SK-N-SH treated with all-trans-retinoic acid at 6 μM for 48 hours (cell line): Measurements from ENCODE around the gene PYDC2.

Source experiments
- ATAC-seq: fragments of 200-7000 bp; cut with Tn5 transposase; 3 replicates; pipeline ENCODE4 v1.9.1; 2020; ENCODE audit warnings: mild to moderate bottlenecking, moderate library complexity
- ARNTL ChIP-seq: fragments of 450-650 bp; formaldehyde crosslinking; IDR thresholded peaks from 2 replicates; pipeline ENCODE4 v1.5.0; 2020; ENCODE audit warnings: low read depth, mild to moderate bottlenecking, moderate library complexity, borderline replicate concordance
- BACH2 ChIP-seq: fragments of 250-450 bp; sonication (Bioruptor Pico); IDR thresholded peaks from 2 replicates; pipeline ENCODE4 v1.9.0; 2021; ENCODE audit warnings: mild to moderate bottlenecking, borderline replicate concordance
- CREB5 ChIP-seq: fragments of 250-450 bp; sonication (Bioruptor Pico); IDR thresholded peaks from 2 replicates; pipeline ENCODE4 v1.5.1; 2020; ENCODE audit warnings: low read depth, mild to moderate bottlenecking, moderate library complexity
- CSDC2 ChIP-seq: fragments of 250-450 bp; sonication (Bioruptor Pico); IDR thresholded peaks from 2 replicates; pipeline ENCODE4 v1.5.0; 2020; ENCODE audit warnings: mild to moderate bottlenecking, moderate library complexity
- CSRNP3 ChIP-seq: fragments of 250-450 bp; sonication (Bioruptor Pico); IDR thresholded peaks from 2 replicates; pipeline ENCODE4 v1.5.1; 2021; ENCODE audit warnings: mild to moderate bottlenecking, moderate library complexity
- ESRRG ChIP-seq: fragments of 250-450 bp; sonication (Bioruptor Pico); IDR thresholded peaks from 2 replicates; pipeline ENCODE4 v1.6.1; 2021; ENCODE audit warnings: mild to moderate bottlenecking
- GLIS3 ChIP-seq: fragments of 250-450 bp; sonication (Bioruptor Pico); IDR thresholded peaks from 2 replicates; pipeline ENCODE4 v1.5.0; 2020; ENCODE audit warnings: mild to moderate bottlenecking, moderate library complexity
- ISL1 ChIP-seq: fragments of 250-450 bp; sonication (Bioruptor Pico); IDR thresholded peaks from 2 replicates; pipeline ENCODE4 v2.1.2; 2022; ENCODE audit warnings: mild to moderate bottlenecking, moderate library complexity
- OSR1 ChIP-seq: fragments of 250-450 bp; sonication (Bioruptor Pico); IDR thresholded peaks from 2 replicates; pipeline ENCODE4 v1.8.0; 2022; ENCODE audit warnings: moderate library complexity, mild to moderate bottlenecking, inconsistent platforms
- PATZ1 ChIP-seq: fragments of 250-450 bp; sonication (Bioruptor Pico); IDR thresholded peaks from 2 replicates; pipeline ENCODE4 v1.8.0; 2020; ENCODE audit warnings: mild to moderate bottlenecking, moderate library complexity, borderline replicate concordance
- PPARA ChIP-seq: fragments of 250-450 bp; sonication (Bioruptor Pico); IDR thresholded peaks from 2 replicates; pipeline ENCODE4 v1.5.0; 2020; ENCODE audit warnings: mild to moderate bottlenecking, borderline replicate concordance
- RARB ChIP-seq: fragments of 250-450 bp; sonication (Bioruptor Pico); IDR thresholded peaks from 2 replicates; pipeline ENCODE4 v1.8.0; 2021; ENCODE audit warnings: mild to moderate bottlenecking, moderate library complexity
- TCF4 ChIP-seq: fragments of 250-450 bp; sonication (Bioruptor Pico); IDR thresholded peaks from 2 replicates; pipeline ENCODE4 v1.8.0; 2021; ENCODE audit warnings: mild to moderate bottlenecking, moderate library complexity, borderline replicate concordance
- TOX ChIP-seq: fragments of 250-450 bp; sonication (Bioruptor Pico); IDR thresholded peaks from 2 replicates; pipeline ENCODE4 v1.8.0; 2021; ENCODE audit warnings: mild to moderate bottlenecking, moderate library complexity, borderline replicate concordance
- TSHZ2 ChIP-seq: fragments of 250-450 bp; sonication (Bioruptor Pico); IDR thresholded peaks from 2 replicates; pipeline ENCODE4 v1.5.0; 2020; ENCODE audit warnings: mild to moderate bottlenecking, moderate library complexity
- ZC3H10 ChIP-seq: fragments of 250-450 bp; sonication (Bioruptor Pico); IDR thresholded peaks from 2 replicates; pipeline ENCODE4 v1.5.1; 2021; ENCODE audit warnings: mild to moderate bottlenecking, moderate library complexity
- ZFP3 ChIP-seq: fragments of 250-450 bp; sonication (Bioruptor Pico); IDR thresholded peaks from 2 replicates; pipeline ENCODE4 v1.5.0; 2020; ENCODE audit warnings: mild to moderate bottlenecking, moderate library complexity
- ZFP30 ChIP-seq: fragments of 450-650 bp; formaldehyde crosslinking; IDR thresholded peaks from 2 replicates; pipeline ENCODE4 v1.5.0; 2022; ENCODE audit warnings: mild to moderate bottlenecking, moderate library complexity
- ZNF565 ChIP-seq: fragments of 450-650 bp; formaldehyde crosslinking; conservative IDR thresholded peaks from 2 replicates; pipeline ENCODE4 v1.5.0; 2020; ENCODE audit warnings: low read depth, mild to moderate bottlenecking, moderate library complexity

PYDC2 gene

GRCh38 chr3:191500892-191501291, 39.9 kb downstream of the PYDC2 start:
- ATAC-seq: no peak
- TF ChIP-seq TOX: no peak
- TF ChIP-seq ZC3H10 (CRISPR knock-in tag): no peak
- TF ChIP-seq CREB5 (CRISPR knock-in tag): no peak
- TF ChIP-seq CSRNP3: no peak
- TF ChIP-seq GLIS3 (CRISPR knock-in tag): no peak
- no peak for TF ChIP-seq ZFP3 (CRISPR knock-in tag)
- no peak for TF ChIP-seq ZFP30 (CRISPR knock-in tag)
- no peak for TF ChIP-seq PATZ1
- TF ChIP-seq ZNF565: no peak
- TF ChIP-seq BACH2 (CRISPR knock-in tag): no peak
- no peak for TF ChIP-seq TCF4 (CRISPR knock-in tag)
- no peak for TF ChIP-seq CSDC2 (CRISPR knock-in tag)
- no peak for TF ChIP-seq PPARA
- no peak for TF ChIP-seq ESRRG (CRISPR knock-in tag)

GRCh38 chr3:191502583-191502982, 41.6 kb downstream of the PYDC2 start:
- ATAC-seq: no peak
- TF ChIP-seq ESRRG (CRISPR knock-in tag): no peak
- TF ChIP-seq BACH2 (CRISPR knock-in tag): no peak
- TF ChIP-seq RARB (CRISPR knock-in tag): no peak
- no peak for TF ChIP-seq ISL1
- TF ChIP-seq OSR1 (CRISPR knock-in tag): no peak
- TF ChIP-seq TSHZ2 (CRISPR knock-in tag): no peak
- no peak for TF ChIP-seq PPARA
- no peak for TF ChIP-seq ZFP30 (CRISPR knock-in tag)
- no peak for TF ChIP-seq ZNF565
- TF ChIP-seq TOX: no peak
- TF ChIP-seq CSRNP3: no peak

GRCh38 chr3:191509078-191509477, 48.1 kb downstream of the PYDC2 start:
- ATAC-seq: no peak

More at GRCh38 chr3:191509078-191509477, 48.1 kb downstream of the PYDC2 start:
- TF ChIP-seq TSHZ2 (CRISPR knock-in tag): no peak
- TF ChIP-seq ARNTL (CRISPR knock-in tag): no peak
- no peak for TF ChIP-seq RARB (CRISPR knock-in tag)
- TF ChIP-seq GLIS3 (CRISPR knock-in tag): no peak
- TF ChIP-seq TOX: no peak
- TF ChIP-seq ZC3H10 (CRISPR knock-in tag): no peak
- no peak for TF ChIP-seq ESRRG (CRISPR knock-in tag)
- no peak for TF ChIP-seq TCF4 (CRISPR knock-in tag)
- no peak for TF ChIP-seq CREB5 (CRISPR knock-in tag)
- TF ChIP-seq ZFP3 (CRISPR knock-in tag): no peak
- TF ChIP-seq BACH2 (CRISPR knock-in tag): no peak
- no peak for TF ChIP-seq CSRNP3
- no peak for TF ChIP-seq OSR1 (CRISPR knock-in tag)
- no peak for TF ChIP-seq ISL1
